Mesothelial cell of epicardium (in vitro differentiated cells): ENCODE measurements around the gene GAS2. TPM values are rescaled to one million over a fixed set of nuclear protein-coding genes. Genes with fewer than 3 reads are reported as not detected.

Experiments
- DNase-seq, 2 experiments: peaks; one replicate each; pipeline ENCODE4 v3.0.0; 2021; ENCODE audit warnings: low spot score in 2 of 2; ENCODE audit not compliant: unreplicated experiment in 2 of 2
- H3K27ac Mint-ChIP-seq: 2 replicates; pipeline ENCODE4 v1.8.0; 2021; ENCODE audit warnings: mixed read lengths
- H3K27me3 Mint-ChIP-seq: 2 replicates; pipeline ENCODE4 v1.8.0; 2021; ENCODE audit warnings: low read depth, mixed read lengths
- H3K36me3 Mint-ChIP-seq: 2 replicates; pipeline ENCODE4 v1.8.0; 2021; ENCODE audit warnings: mixed read lengths
- H3K4me1 Mint-ChIP-seq: 2 replicates; pipeline ENCODE4 v1.8.0; 2021; ENCODE audit warnings: mixed read lengths
- H3K4me3 Mint-ChIP-seq: 2 replicates; pipeline ENCODE4 v1.8.0; 2021; ENCODE audit warnings: mild to moderate bottlenecking, moderate library complexity, mixed read lengths
- H3K9me3 Mint-ChIP-seq: 2 replicates; pipeline ENCODE4 v1.8.0; 2021; ENCODE audit warnings: mixed read lengths
- total RNA-seq: library from RNA; stranded (reverse); gene quantifications from 3 replicates; pipeline ENCODE4 v1.2.1, GENCODE V29; 2021
- TF ChIP-seq, protein P1 (sequence below): fragments of 200-600 bp; sonication (generic); IDR thresholded peaks from one replicate; pipeline ENCODE4 v1.5.0; 2021; ENCODE audit warnings: antibody characterized with exemption; ENCODE audit not compliant: unreplicated experiment

Gene GAS2
- total RNA-seq, result 14.8 to 17.8 TPM (median 14.9 TPM) in 3 replicates

DNA sequence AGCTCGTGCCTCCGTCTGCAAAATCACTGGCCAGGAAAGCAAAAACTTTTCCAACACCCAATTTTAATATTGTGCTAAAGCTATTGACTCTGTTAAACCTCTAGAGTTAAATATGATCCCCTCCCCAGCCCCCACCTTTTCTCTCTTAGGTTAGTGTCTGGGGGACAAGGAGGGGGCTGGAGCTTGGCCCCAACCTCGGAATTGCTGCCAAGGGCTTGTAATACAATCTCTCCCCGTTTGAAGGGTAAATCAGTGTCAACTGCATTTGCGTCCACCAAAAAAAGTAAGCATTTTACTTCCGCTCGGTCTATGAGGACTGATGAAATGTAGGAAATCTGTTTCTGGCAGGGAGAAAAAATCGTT lies at the start of gene GAS2:
Gene GAS2, plus strand, starts transcription at position 287 of the 363 bp plus-strand sequence. CDS start 8,259 bp downstream, outside the sequence.
- Mint-ChIP-seq H3K4me3 (peak within 1 kb of the TSS; percentile 85), H3K36me3 (no peaks in the 10 kb centered on the region), H3K27me3 (peaks cover 12% of the 10 kb centered on the region), H3K27ac (peak within 1 kb of the TSS; percentile 72), H3K4me1 (peaks cover 27% of the 10 kb centered on the region), H3K9me3 (no peaks in the 10 kb centered on the region)
- no peak for DNase-seq
- TF ChIP-seq, protein P1, sequence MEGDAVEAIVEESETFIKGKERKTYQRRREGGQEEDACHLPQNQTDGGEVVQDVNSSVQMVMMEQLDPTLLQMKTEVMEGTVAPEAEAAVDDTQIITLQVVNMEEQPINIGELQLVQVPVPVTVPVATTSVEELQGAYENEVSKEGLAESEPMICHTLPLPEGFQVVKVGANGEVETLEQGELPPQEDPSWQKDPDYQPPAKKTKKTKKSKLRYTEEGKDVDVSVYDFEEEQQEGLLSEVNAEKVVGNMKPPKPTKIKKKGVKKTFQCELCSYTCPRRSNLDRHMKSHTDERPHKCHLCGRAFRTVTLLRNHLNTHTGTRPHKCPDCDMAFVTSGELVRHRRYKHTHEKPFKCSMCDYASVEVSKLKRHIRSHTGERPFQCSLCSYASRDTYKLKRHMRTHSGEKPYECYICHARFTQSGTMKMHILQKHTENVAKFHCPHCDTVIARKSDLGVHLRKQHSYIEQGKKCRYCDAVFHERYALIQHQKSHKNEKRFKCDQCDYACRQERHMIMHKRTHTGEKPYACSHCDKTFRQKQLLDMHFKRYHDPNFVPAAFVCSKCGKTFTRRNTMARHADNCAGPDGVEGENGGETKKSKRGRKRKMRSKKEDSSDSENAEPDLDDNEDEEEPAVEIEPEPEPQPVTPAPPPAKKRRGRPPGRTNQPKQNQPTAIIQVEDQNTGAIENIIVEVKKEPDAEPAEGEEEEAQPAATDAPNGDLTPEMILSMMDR, result no peak

DNA sequence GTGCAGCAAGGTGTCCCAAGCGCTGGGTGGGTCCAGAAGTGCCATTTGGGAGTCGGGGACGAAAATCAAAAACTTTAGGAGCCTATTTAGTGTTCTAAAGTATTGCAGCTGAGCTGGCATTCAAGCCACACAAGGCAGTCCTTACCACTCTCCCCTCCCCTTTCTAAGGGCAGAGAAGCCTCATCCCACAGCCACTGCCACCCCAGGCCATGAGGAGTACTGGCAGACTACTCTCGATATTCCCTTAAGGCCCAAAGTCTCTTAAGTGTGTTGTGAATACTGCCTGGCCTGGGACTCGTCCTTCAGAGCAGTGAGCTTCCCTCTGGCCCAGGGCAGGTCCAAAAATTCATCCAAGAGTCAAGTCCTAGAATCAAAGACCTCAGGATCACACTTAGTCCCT lies 48.5 kb upstream of the GAS2 start:
- no peak for DNase-seq
- H3K4me3 Mint-ChIP-seq, result no peak overlapping the region
- peaks cover 13% of the 10 kb centered on the region for H3K36me3 Mint-ChIP-seq
- TF ChIP-seq, protein P1, result no peak
- peaks cover 21% of the 10 kb centered on the region for H3K9me3 Mint-ChIP-seq
- H3K27me3 Mint-ChIP-seq, result no peaks in the 10 kb centered on the region
- no peak overlapping the region for H3K27ac Mint-ChIP-seq
- H3K4me1 Mint-ChIP-seq, result peaks cover 12% of the 10 kb centered on the region

GRCh38 chr11:22624742-22625447 lies 41.5 kb upstream of the GAS2 start:
- DNase-seq, result peak in 1 of 2 experiments; percentile 39
- H3K4me3 Mint-ChIP-seq, result peak overlapping the region; percentile 99

GRCh38 chr11:22625448-22626287 lies 40.7 kb upstream of the GAS2 start, which contains the start of gene FANCF:
FANCF (minus strand) TSS chr11:22625823; CDS start chr11:22625810, 13 bp downstream.
- TF ChIP-seq, protein P1, result no peak
- peak within 1 kb of the TSS; percentile 100 for H3K27ac Mint-ChIP-seq
- peaks cover 10% of the 10 kb centered on the region for H3K9me3 Mint-ChIP-seq
- H3K4me3 Mint-ChIP-seq, result peak within 1 kb of the TSS; percentile 99
- H3K36me3 Mint-ChIP-seq, result peaks cover 6% of the 10 kb centered on the region
- H3K27me3 Mint-ChIP-seq, result no peaks in the 10 kb centered on the region
- peak; percentile 81 to 90 for DNase-seq
- H3K4me1 Mint-ChIP-seq, result peaks cover 34% of the 10 kb centered on the region

More at GRCh38 chr11:22624742-22625447, 41.5 kb upstream of the GAS2 start:
- peaks cover 34% of the 10 kb centered on the region for H3K4me1 Mint-ChIP-seq
- H3K27me3 Mint-ChIP-seq, result no peaks in the 10 kb centered on the region
- TF ChIP-seq, protein P1, result no peak
- peaks cover 10% of the 10 kb centered on the region for H3K36me3 Mint-ChIP-seq
- peaks cover 10% of the 10 kb centered on the region for H3K9me3 Mint-ChIP-seq
- H3K27ac Mint-ChIP-seq, result peak overlapping the region; percentile 100

- no peak for DNase-seq
- peaks cover 10% of the 10 kb centered on the region for H3K9me3 Mint-ChIP-seq
- TF ChIP-seq, protein P1, result no peak
- H3K27ac Mint-ChIP-seq, result peak overlapping the region; percentile 100
- peak overlapping the region; percentile 99 for H3K4me3 Mint-ChIP-seq
- H3K4me1 Mint-ChIP-seq, result peaks cover 29% of the 10 kb centered on the region
- H3K36me3 Mint-ChIP-seq, result peaks cover 2% of the 10 kb centered on the region
- H3K27me3 Mint-ChIP-seq, result no peaks in the 10 kb centered on the region
These were observed 39.7 kb upstream of the GAS2 start for GRCh38 chr11:22626573-22627239.
